A549 (cell line): ENCODE results near the gene SLC35A5. TPM values are rescaled to one million over a fixed set of nuclear protein-coding genes. Genes with fewer than 3 reads are reported as not detected.

Experiments
- ATAC-seq, 2 experiments: fragments of 200-7000 bp in 1 of 2; fragments of >200 bp in 1 of 2; cut with Nextera tagmentation in 1 of 2; cut with Tn5 transposase in 1 of 2; 3 replicates each; pipeline versions ENCODE4 v1.8.0 to v1.9.1; 2018 to 2020; ENCODE audit warnings: mild to moderate bottlenecking in 1 of 2, moderate library complexity in 1 of 2
- CTCF ChIA-PET: fragments of 300-600 bp; sonication (Branson Sonifier 250); formaldehyde crosslinking; extraction: SDS; loops from one replicate; lab custom pipeline; 2021; ENCODE audit warnings: antibody characterized with exemption, inconsistent platforms; lab: Yijun Ruan, JAX
- POLR2A ChIA-PET: fragments of 350-600 bp; formaldehyde crosslinking; extraction: SDS; loops from one replicate; lab custom pipeline; 2021; ENCODE audit warnings: antibody characterized with exemption, inconsistent platforms; lab: Yijun Ruan, JAX
- DNase-seq, 2 experiments: peaks; one replicate each; pipeline versions ENCODE4 v3.0.0 to v3.0.0-alpha.2; 2011 to 2016; ENCODE audit warnings: low read depth in 1 of 2, low spot score in 1 of 2
- FAIRE-seq: peaks from 2 replicates; lab custom pipeline; 2011; peaks lifted over from hg19 to GRCh38; lab: Jason Lieb, UNC
- H3K27ac ChIP-seq, 2 experiments: fragments of >200 bp; sonication (Bioruptor Twin); formaldehyde crosslinking; 3 replicates each; pipeline ENCODE4 v1.5.1; 2016 to 2017
- H3K4me1 ChIP-seq: fragments of >200 bp; sonication (Bioruptor Twin); formaldehyde crosslinking; 3 replicates; pipeline ENCODE4 v1.6.1; 2016
- H3K4me2 ChIP-seq: fragments of >200 bp; sonication (Bioruptor Twin); formaldehyde crosslinking; 3 replicates; pipeline ENCODE4 v1.6.1; 2016
- H3K4me3 ChIP-seq: fragments of >200 bp; sonication (Bioruptor Twin); formaldehyde crosslinking; 3 replicates; pipeline ENCODE4 v1.5.1; 2016
- H3K9me3 ChIP-seq: fragments of >200 bp; sonication (Bioruptor Twin); formaldehyde crosslinking; 3 replicates; pipeline ENCODE4 v1.6.1; 2016
- BHLHE40 ChIP-seq: IDR thresholded peaks from 2 replicates; pipeline ENCODE4 v1.6.1; 2012; ENCODE audit warnings: low read depth, low read length, inconsistent platforms
- CEBPB ChIP-seq, 2 experiments: fragments of >200 bp in 1 of 2; sonication (Bioruptor Twin) in 1 of 2; formaldehyde crosslinking in 1 of 2; IDR thresholded peaks; 2 replicates each; pipeline ENCODE4 v1.6.1; 2012 to 2016
- FOSB ChIP-seq: fragments of 250-450 bp; sonication (Bioruptor Pico); IDR thresholded peaks from 2 replicates; pipeline ENCODE4 v1.5.0; 2020; ENCODE audit warnings: mild to moderate bottlenecking, moderate library complexity
- FOSL2 ChIP-seq, 2 experiments: fragments of 450-650 bp in 1 of 2; fragments of >200 bp in 1 of 2; sonication (Bioruptor Twin) in 1 of 2; formaldehyde crosslinking; IDR thresholded peaks; 2 replicates each; pipeline versions ENCODE4 v1.5.0 to v1.6.1; 2016 to 2020; ENCODE audit warnings: mild to moderate bottlenecking in 1 of 2, moderate library complexity in 1 of 2
- FOXS1 ChIP-seq: fragments of 250-450 bp; sonication (Bioruptor Pico); IDR thresholded peaks from 2 replicates; pipeline ENCODE4 v1.5.0; 2020; ENCODE audit warnings: mild to moderate bottlenecking, moderate library complexity
- HDAC2 ChIP-seq: fragments of 200-600 bp; sonication (generic); IDR thresholded peaks from 2 replicates; pipeline ENCODE4 v1.6.1; 2016
- HMGXB4 ChIP-seq: fragments of 250-450 bp; sonication (Bioruptor Pico); IDR thresholded peaks from 2 replicates; pipeline ENCODE4 v1.5.0; 2021; ENCODE audit warnings: mild to moderate bottlenecking, moderate library complexity, borderline replicate concordance
- HOXA7 ChIP-seq: fragments of 250-450 bp; sonication (Bioruptor Pico); IDR thresholded peaks from 2 replicates; pipeline ENCODE4 v1.5.0; 2020; ENCODE audit warnings: mild to moderate bottlenecking, moderate library complexity
- JUNB ChIP-seq: fragments of >200 bp; sonication (Bioruptor Twin); formaldehyde crosslinking; IDR thresholded peaks from 2 replicates; pipeline ENCODE4 v1.6.1; 2016
- NPAS2 ChIP-seq: fragments of 250-450 bp; sonication (Bioruptor Pico); IDR thresholded peaks from 2 replicates; pipeline ENCODE4 v1.8.0; 2022; ENCODE audit warnings: mild to moderate bottlenecking, moderate library complexity, borderline replicate concordance
- NR3C1 ChIP-seq: fragments of >200 bp; sonication (Bioruptor Twin); formaldehyde crosslinking; IDR thresholded peaks from 3 replicates; pipeline ENCODE4 v1.6.1; 2017
- PHF8 ChIP-seq: fragments of 200-600 bp; sonication (generic); IDR thresholded peaks from 2 replicates; pipeline ENCODE4 v1.6.1; 2016; ENCODE audit warnings: low read depth, mild to moderate bottlenecking, antibody characterized with exemption, moderate library complexity, borderline replicate concordance
- WGBS: methylation state at CpG from one replicate; pipeline ENCODE4 v1.1.6; 2017; ENCODE audit errors: missing lambda C conversion rate; 5-methylcytosine and 5-hydroxymethylcytosine counted together
- polyA plus RNA-seq, 4 experiments: library from polyadenylated mRNA; depleted of rRNA in 3 of 4; stranded (reverse); fragments of >200 nt; fragmentation: RNase III in 1 of 4; extraction: RNeasy Plus Mini Kit Qiagen cat#74134 plus additional on column Dnase treatment in 1 of 4; gene quantifications; 2 replicates in 3 of 4; 3 replicates in 1 of 4; pipeline ENCODE4 v1.2.3, GENCODE V29; 2011 to 2017
- TF ChIP-seq, protein P1 (sequence below): IDR thresholded peaks from 2 replicates; pipeline ENCODE4 v1.6.1; 2012
- TF ChIP-seq, protein P2 (sequence below): fragments of 450-650 bp; IDR thresholded peaks from 2 replicates; pipeline ENCODE4 v1.6.1; 2014; ENCODE audit warnings: antibody characterized with exemption
- TF ChIP-seq, protein P3 (sequence below): fragments of 150-350 bp; IDR thresholded peaks from 2 replicates; pipeline ENCODE4 v1.6.1; 2014; ENCODE audit warnings: low read depth, mild to moderate bottlenecking, low read length
- TF ChIP-seq, protein P4 (sequence below): fragments of 200-600 bp; sonication (generic); IDR thresholded peaks from 2 replicates; pipeline ENCODE4 v1.6.1; 2016; ENCODE audit warnings: antibody characterized with exemption, mild to moderate bottlenecking, moderate library complexity

The SLC35A5 gene
- polyA plus RNA-seq, 2 of the 4 experiments (the other 2 are of a cell fraction) = 21.0 to 53.4 TPM

DNA sequence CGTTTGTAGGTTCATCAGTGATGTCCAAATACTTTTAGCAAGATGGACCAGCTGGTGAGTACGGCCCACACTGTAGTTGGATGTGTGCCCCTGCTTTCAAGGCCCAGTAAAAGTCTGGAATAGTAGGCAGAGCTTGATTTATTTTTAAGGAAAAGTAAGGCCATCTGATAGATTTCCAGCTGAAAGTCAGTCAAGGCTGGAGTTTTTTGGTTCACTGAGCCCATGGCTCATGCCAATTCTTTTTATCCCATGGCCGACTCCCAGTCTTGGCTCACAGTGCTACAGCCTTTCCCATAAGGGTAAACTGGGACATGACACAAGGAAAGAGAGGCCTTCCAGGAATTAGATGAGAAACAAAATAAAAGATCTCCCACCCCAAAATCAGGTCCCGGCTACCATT, 65.6 kb downstream of the SLC35A5 start (continued):
- no peak for TF ChIP-seq NR3C1
- TF ChIP-seq, protein P1, sequence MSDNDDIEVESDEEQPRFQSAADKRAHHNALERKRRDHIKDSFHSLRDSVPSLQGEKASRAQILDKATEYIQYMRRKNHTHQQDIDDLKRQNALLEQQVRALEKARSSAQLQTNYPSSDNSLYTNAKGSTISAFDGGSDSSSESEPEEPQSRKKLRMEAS = no peak
- no peak for TF ChIP-seq FOSL2 (IDR thresholded peaks at IDR 0.05)
- no peak for TF ChIP-seq FOSL2 (CRISPR knock-in tag; IDR thresholded peaks at IDR 0.05)
- TF ChIP-seq HOXA7 (CRISPR knock-in tag) = no peak

DNA sequence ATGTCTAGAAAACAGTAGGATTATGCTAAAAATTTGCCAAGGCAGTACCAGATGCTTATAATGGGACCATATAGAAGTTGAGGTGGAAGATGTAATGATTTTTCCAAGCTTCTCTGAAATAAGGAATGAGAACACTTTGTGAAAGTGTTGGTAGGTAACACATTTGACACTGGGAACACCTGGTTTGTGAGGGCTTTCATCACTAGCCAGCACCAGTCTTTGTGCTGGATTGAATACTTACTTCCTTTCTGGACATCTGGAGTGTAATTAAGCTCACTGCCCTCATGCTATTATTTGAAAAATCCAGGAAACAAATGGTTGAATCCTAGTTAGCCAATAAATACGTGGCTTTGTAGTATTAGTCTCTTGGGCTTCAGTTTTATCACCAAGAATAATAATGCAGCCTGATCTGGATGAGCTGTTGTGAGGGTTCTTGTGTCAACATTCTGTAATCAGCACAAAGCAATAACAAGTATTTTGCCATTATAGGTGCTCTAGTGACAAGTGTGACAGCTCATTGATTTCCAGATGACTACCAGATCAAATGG, 66.1 kb downstream of the SLC35A5 start:
- 82% methylated on average over 1 of the region's 1 CpG for WGBS
- DNase-seq = no peak
- ATAC-seq = no peak
- no peak overlapping the region for H3K4me3 ChIP-seq
- TF ChIP-seq CEBPB (IDR thresholded peaks at IDR 0.05) = no peak
- no peak for TF ChIP-seq HMGXB4 (CRISPR knock-in tag)
- TF ChIP-seq FOXS1 = no peak
- TF ChIP-seq, protein P2, sequence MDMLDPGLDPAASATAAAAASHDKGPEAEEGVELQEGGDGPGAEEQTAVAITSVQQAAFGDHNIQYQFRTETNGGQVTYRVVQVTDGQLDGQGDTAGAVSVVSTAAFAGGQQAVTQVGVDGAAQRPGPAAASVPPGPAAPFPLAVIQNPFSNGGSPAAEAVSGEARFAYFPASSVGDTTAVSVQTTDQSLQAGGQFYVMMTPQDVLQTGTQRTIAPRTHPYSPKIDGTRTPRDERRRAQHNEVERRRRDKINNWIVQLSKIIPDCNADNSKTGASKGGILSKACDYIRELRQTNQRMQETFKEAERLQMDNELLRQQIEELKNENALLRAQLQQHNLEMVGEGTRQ = no peak
- TF ChIP-seq NPAS2 (CRISPR knock-in tag) = no peak
- TF ChIP-seq, protein P3, sequence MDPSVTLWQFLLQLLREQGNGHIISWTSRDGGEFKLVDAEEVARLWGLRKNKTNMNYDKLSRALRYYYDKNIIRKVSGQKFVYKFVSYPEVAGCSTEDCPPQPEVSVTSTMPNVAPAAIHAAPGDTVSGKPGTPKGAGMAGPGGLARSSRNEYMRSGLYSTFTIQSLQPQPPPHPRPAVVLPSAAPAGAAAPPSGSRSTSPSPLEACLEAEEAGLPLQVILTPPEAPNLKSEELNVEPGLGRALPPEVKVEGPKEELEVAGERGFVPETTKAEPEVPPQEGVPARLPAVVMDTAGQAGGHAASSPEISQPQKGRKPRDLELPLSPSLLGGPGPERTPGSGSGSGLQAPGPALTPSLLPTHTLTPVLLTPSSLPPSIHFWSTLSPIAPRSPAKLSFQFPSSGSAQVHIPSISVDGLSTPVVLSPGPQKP = no peak
- no peak for TF ChIP-seq HDAC2
- TF ChIP-seq BHLHE40 = no peak
- TF ChIP-seq FOSB = no peak
- TF ChIP-seq PHF8 = no peak
- no peak for TF ChIP-seq JUNB
- FAIRE-seq = peak; percentile 23
- no peak overlapping the region for H3K4me2 ChIP-seq
- CTCF ChIA-PET = interaction anchor here (1.1 to 1.6 kb wide), 4 partner anchors 9 to 46 kb away, joined by 3 to 4 read pairs (median 4); no protein-coding TSS in a partner anchor
- H3K4me1 ChIP-seq = peaks cover 48% of the 10 kb centered on the region
- POLR2A ChIA-PET = interaction anchor here (1.3 kb wide), 1 partner anchor 12 kb away, joined by 4 read pairs; no protein-coding TSS in a partner anchor
- no peaks in the 10 kb centered on the region for H3K9me3 ChIP-seq
- no peak overlapping the region for H3K27ac ChIP-seq

- peak; percentile 95 to 98 for ATAC-seq
These were observed 67.6 kb downstream of the SLC35A5 start for GRCh38 chr3:112629425-112629824.

More at GRCh38 chr3:112629425-112629824, 67.6 kb downstream of the SLC35A5 start:
- peak; percentile 7 for FAIRE-seq
- Histone ChIP-seq H3K4me2 (peak overlapping the region; percentile 58), H3K27ac (peak overlapping the region; percentile 47 to 73), H3K9me3 (no peaks in the 10 kb centered on the region), H3K4me3 (no peak overlapping the region), H3K4me1 (peaks cover 53% of the 10 kb centered on the region)
- WGBS = 31% methylated on average over 7 of the region's 7 CpGs
- ChIA-PET POLR2A (interaction anchor here (1.0 to 1.3 kb wide), 4 partner anchors 9 to 68 kb away, joined by 4 to 8 read pairs (median 6); partner anchors contain the start of genes ATG3 and SLC35A5), CTCF (interaction anchor here (1.0 to 4.0 kb wide), 5 partner anchors 8 to 350 kb away, joined by 3 to 15 read pairs (median 3); no protein-coding TSS in a partner anchor)
- TF ChIP-seq, protein P4, sequence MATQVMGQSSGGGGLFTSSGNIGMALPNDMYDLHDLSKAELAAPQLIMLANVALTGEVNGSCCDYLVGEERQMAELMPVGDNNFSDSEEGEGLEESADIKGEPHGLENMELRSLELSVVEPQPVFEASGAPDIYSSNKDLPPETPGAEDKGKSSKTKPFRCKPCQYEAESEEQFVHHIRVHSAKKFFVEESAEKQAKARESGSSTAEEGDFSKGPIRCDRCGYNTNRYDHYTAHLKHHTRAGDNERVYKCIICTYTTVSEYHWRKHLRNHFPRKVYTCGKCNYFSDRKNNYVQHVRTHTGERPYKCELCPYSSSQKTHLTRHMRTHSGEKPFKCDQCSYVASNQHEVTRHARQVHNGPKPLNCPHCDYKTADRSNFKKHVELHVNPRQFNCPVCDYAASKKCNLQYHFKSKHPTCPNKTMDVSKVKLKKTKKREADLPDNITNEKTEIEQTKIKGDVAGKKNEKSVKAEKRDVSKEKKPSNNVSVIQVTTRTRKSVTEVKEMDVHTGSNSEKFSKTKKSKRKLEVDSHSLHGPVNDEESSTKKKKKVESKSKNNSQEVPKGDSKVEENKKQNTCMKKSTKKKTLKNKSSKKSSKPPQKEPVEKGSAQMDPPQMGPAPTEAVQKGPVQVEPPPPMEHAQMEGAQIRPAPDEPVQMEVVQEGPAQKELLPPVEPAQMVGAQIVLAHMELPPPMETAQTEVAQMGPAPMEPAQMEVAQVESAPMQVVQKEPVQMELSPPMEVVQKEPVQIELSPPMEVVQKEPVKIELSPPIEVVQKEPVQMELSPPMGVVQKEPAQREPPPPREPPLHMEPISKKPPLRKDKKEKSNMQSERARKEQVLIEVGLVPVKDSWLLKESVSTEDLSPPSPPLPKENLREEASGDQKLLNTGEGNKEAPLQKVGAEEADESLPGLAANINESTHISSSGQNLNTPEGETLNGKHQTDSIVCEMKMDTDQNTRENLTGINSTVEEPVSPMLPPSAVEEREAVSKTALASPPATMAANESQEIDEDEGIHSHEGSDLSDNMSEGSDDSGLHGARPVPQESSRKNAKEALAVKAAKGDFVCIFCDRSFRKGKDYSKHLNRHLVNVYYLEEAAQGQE = no peak
- TF ChIP-seq FOSL2 (IDR thresholded peaks at IDR 0.05) = peak; percentile 54; the same call in 1 of the 2 replicates
- TF ChIP-seq FOSL2 (CRISPR knock-in tag; IDR thresholded peaks at IDR 0.05) = peak; percentile 89
- peak in 1 of 2 experiments; percentile 32; a peak in 1 of 4 replicates for TF ChIP-seq CEBPB (IDR thresholded peaks at IDR 0.05)
- TF ChIP-seq JUNB = peak; percentile 33; the same call in 1 of the 2 replicates
- TF ChIP-seq, protein P3 = no peak
- peak; percentile 62 to 70 for DNase-seq
